GM18909 (cell line): ENCODE data around the gene EFCAB11.

Source experiments
- ATAC-seq: cut with Tn5 transposase; IDR thresholded peaks from one replicate; pipeline ENCODE4 v1.9.1; 2021; ENCODE audit warnings: mild to moderate bottlenecking; ENCODE audit not compliant: unreplicated experiment, poor library complexity

The EFCAB11 gene

DNA sequence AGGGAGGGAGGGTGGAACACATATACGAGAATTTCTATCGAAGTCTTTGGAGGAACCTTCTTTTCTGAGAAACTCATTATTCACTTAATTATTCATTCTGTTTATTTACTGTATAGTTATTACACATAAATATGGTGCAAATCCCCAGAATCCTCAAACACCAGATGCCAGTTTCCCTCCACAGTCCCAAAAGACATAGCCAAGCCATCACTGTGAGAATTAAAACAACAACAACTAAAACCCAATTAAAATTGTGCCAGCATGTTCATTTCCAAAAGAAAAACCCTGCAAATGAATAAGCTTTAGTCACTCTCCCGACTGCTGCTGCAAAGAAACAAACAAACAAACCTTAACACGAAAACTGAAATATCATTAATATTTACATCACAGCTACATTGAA, 173.5 kb downstream of the EFCAB11 start:
- no peak for ATAC-seq

GRCh38 chr14:89779707-89780106, 174.8 kb downstream of the EFCAB11 start:
- ATAC-seq, result no peak

DNA sequence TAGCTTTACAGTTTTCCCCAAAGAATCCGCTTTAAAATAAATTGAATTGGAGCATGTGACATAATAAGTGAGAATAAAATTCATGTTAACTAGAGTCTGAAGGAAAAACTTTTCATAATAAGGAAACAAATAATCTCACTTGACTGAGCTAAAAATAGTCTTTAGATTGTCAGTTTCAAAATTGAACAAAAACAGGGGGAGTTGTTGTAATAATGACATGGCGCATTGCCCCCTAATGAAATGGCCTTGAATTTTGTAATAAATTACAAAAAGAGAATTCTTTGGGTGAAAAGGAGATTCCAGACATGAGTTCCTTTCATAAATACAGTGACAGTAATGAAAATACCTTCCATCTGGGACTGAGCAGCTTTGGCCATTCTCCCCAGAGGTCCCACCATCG, 178.6 kb downstream of the EFCAB11 start:
- no peak for ATAC-seq

- no peak for ATAC-seq
These were observed 179.4 kb downstream of the EFCAB11 start for GRCh38 chr14:89775151-89775550.

GRCh38 chr14:89773644-89774316, 180.8 kb downstream of the EFCAB11 start:
- ATAC-seq, result peak; percentile 91

- ATAC-seq, result peak; percentile 30
These were observed 181.4 kb downstream of the EFCAB11 start for GRCh38 chr14:89773151-89773550.

DNA sequence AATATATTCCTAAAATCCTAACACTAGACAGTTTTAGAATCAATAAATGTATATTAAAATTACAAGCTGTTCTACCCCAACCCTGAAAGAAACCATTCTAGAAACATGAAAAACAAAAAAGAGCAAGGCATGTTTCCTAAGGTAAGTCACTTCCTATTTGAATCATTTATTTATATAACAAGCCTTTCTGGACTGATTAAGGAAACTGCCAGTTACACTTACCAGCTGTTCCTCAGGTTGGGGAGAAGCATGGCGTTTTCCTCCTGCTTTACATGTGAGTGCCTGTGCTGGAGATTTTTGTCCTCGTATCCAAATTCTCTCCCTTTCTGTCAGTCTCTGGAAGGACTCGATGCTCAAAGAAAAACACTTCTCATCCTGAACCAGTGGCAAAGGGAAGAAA, 183.3 kb downstream of the EFCAB11 start:
- no peak for ATAC-seq

DNA sequence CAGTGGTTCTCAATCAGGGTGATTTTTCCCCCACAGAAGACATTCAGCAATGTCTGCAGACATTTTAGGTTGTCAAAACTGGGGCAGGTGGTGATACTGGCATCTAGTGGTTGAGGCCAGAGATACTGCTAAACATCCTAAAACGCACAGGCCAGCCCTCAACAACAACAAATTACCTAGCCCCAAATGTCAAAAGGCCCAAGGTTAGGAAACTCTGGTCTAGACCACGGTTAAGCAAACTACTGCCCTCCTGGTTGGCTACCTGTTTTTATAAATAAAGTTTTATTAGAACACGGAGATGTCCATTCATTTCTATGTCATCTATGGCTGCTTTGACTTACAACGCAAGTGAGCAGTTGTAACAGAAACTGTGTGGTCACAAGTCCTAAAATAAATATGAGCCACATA, 186.7 kb downstream of the EFCAB11 start:
- peak; percentile 85 for ATAC-seq

DNA sequence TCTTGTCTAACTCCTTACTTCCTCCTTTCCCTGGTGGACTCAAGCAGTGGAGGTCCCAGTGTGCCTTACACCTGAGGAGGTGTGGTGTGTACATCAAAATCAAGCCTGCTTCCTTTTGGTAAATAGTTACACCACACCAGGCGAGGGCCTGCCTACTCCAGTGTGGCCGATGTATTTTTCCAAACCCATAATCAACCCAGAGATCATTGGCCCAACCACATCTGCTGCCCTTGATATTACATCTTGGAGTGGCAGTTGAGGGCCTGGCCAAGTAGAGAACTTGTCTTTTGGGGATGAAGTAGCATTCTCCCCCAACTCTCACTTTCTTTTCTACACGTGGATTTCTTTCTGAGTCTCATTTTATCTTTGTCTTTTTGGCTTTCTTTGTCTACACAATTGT, 187.4 kb downstream of the EFCAB11 start:
- no peak for ATAC-seq

DNA sequence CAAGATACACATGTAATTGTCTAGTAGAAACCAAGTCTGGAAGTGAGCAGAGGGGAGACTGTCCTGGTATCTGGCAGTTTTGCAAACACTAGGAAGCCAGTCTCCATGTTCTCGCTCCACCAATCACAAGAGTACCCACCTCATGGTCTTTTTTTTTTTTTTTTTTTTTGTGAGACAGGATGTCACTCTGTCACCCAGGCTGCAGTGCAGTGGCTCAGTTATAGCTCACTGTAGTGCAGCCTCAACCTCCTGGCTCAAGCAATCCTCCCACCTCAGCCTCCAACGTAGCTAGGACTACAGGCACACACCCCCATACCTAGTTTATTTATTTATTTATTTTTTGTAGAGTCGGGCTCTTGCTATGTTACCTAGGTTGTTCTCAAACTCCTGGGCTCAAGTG, 189.2 kb downstream of the EFCAB11 start:
- no peak for ATAC-seq

DNA sequence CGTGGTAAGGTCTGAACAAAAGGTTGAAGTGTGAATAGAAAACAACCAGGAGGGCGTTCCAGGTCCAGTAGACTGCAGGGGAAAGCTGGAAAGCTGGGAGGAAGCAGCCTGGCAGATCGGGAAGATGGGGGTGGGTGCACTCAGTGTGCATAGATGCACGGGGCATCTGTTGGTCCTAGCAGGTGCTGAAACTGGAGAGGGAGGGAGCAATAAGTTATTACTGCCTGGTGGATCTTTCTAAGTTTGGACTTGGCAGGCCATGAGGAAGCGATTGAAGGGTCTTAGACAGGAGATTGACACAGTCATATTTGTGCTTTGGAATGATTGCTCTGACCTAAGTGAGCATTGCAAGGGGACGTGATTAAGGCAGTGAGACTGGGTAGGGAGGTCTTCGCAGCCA, 194.4 kb downstream of the EFCAB11 start:
- no peak for ATAC-seq

- ATAC-seq, result no peak
These were observed 197.1 kb downstream of the EFCAB11 start for GRCh38 chr14:89757313-89757939.

- no peak for ATAC-seq
These were observed 198.7 kb downstream of the EFCAB11 start for GRCh38 chr14:89755816-89756215.

- ATAC-seq, result no peak
These were observed 200.6 kb downstream of the EFCAB11 start for GRCh38 chr14:89753828-89754412.

- no peak for ATAC-seq
These were observed 203.6 kb downstream of the EFCAB11 start for GRCh38 chr14:89750908-89751392.

GRCh38 chr14:89750281-89750755, 204.2 kb downstream of the EFCAB11 start:
- no peak for ATAC-seq

DNA sequence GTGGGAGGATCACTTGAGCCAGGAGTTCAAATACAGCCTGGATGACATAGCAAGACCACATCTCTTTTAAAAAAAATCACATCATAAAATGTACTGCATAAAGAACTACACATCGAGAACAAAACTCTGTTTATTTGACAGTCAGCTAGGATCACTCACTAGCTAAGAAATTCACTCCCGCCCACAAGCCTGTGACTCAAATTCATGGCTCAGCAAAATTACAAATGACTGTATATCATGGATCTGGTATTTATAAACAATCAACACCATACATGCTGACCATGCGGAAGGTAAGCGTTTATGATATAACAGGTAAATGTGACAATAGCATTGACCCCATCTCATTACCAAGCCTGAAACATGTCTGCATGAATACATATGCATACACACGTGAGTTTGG, 206.5 kb downstream of the EFCAB11 start:
- ATAC-seq, result no peak

DNA sequence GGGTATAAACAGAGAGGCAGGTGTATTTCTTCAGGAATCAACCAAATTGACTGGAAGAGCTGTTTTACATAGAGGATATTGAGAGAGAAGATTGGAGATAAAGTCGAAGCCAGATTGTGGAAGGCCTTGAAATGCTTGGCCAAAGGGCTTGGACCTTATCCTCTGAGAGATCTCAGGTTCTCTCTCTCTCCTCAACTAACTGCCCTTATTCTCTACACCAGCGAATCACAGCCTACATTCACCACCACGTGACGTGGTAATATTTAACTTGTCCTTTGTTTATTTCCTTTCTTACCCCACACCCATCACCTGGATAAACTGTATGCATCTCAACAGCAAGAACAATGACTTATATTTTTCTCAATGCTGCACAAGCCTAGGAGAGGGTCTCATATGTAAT, 207.4 kb downstream of the EFCAB11 start:
- ATAC-seq, result no peak

- ATAC-seq, result no peak
These were observed 207.9 kb downstream of the EFCAB11 start for GRCh38 chr14:89746654-89747053.

DNA sequence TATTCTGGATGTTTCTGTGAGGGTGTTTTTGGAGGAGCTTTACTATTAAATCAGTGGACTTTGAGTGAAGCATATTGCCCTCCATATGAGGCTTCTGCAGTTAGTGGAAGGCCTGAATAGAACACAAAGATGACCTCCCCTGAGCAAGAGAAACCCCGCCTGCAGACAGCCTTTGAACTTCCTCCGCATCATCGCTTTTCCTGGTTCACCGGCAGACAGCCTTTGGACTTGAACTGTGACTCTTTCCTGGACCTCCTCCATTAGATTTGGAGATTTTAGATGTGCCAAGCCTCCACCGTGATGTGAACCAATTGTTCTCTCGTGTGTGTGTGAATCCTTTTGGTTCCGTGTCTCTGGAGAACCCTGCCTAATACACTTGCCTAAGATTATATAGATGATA, 208.4 kb downstream of the EFCAB11 start:
- ATAC-seq, result no peak
